GM12875 (cell line): ENCODE data around the gene COL4A4.

ENCODE experiments used
- H3K4me3 ChIP-seq: one replicate; pipeline ENCODE4 v1.5.1; 2011; ENCODE audit warnings: low read depth, low read length, control low read depth
- TF ChIP-seq, protein P1 (sequence below): IDR thresholded peaks from 2 replicates; pipeline ENCODE4 v1.5.1; 2011; ENCODE audit warnings: low read depth, mild to moderate bottlenecking, control low read depth, inconsistent platforms, low read length, moderate library complexity, borderline replicate concordance; ENCODE audit not compliant: insufficient read depth

The COL4A4 gene

DNA sequence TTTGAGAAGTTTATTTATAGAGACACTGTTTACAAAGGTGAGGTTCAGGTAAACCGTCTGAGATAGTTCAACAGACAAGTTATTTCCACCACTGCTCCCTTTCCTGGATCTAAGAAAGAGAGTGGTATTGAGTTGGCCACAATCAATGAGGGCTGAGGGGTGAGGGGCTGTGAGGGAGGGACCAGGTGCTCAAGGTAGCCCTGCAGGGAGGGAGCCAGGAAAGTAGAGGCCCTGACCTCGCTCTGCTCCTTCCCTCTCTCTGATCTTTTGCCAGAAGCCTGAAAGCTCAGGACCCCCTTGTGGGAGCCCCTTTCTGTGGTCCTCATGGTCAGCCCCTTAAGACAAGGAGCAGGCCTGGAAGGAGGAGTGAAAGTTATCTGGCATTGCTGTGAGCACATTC is 30.2 kb upstream of the COL4A4 start:
- TF ChIP-seq, protein P1, sequence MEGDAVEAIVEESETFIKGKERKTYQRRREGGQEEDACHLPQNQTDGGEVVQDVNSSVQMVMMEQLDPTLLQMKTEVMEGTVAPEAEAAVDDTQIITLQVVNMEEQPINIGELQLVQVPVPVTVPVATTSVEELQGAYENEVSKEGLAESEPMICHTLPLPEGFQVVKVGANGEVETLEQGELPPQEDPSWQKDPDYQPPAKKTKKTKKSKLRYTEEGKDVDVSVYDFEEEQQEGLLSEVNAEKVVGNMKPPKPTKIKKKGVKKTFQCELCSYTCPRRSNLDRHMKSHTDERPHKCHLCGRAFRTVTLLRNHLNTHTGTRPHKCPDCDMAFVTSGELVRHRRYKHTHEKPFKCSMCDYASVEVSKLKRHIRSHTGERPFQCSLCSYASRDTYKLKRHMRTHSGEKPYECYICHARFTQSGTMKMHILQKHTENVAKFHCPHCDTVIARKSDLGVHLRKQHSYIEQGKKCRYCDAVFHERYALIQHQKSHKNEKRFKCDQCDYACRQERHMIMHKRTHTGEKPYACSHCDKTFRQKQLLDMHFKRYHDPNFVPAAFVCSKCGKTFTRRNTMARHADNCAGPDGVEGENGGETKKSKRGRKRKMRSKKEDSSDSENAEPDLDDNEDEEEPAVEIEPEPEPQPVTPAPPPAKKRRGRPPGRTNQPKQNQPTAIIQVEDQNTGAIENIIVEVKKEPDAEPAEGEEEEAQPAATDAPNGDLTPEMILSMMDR, result no peak
- H3K4me3 ChIP-seq, result no peak overlapping the region

DNA sequence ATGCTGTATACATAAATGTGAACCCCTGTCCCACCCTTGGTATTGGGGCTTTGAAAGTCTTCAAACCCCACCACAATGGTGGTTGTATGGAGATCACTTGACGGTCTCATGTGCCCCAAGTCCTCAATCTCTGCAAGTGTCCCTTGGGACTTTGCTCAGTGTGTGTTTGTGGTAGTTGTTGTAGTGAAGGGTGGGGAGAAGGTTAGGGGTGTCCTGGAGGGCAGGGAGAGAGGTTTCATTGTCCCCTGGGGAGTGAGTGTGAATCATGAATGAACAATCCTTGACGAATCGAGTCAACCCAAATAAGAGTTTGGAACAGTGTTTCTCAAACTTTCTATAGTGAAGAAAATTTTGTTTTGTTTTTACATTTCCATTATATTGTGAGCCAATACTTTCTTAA is 28.5 kb upstream of the COL4A4 start:
- no peak overlapping the region for H3K4me3 ChIP-seq
- TF ChIP-seq, protein P1, result no peak

DNA sequence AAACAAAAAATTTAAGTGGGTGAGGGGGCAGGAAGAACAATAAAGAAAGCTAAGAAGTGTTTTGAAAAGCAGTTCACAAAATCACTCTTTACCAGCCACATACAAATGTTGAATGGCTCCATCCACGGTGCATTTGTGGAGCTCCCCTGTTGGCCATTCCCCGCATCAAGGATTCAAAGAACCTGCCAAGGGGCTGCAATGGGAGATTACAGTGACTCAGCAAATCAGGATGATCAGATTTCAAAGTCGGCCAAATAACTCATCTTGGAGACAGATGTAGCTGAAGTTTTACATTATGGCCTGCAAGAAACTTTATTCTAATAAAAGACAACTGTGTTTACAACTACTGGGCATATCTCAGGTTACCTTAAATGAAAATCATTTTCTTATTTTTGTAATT is 27.4 kb upstream of the COL4A4 start:
- TF ChIP-seq, protein P1, result no peak

DNA sequence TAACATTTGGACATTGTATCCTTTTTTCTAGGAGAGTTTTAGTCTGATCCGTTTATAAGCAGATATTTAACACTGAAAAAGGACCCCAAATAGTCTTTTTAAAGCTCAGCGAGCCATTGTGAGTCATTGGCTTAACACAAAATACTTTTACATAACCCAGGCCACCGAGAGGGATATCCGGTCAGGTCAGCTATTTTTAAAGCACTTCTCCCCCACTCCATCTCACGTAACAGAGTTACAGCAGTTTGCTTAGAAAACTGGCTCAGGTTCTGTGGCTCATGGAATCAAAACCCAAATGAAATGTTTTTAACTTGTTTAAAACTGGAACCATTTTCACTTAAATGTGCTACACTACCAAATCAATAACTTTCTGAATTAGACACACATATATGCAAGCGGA is 24.3 kb upstream of the COL4A4 start:
- no peak overlapping the region for H3K4me3 ChIP-seq

More for the DNA sequence above, 27.4 kb upstream of the COL4A4 start:
- no peak overlapping the region for H3K4me3 ChIP-seq

DNA sequence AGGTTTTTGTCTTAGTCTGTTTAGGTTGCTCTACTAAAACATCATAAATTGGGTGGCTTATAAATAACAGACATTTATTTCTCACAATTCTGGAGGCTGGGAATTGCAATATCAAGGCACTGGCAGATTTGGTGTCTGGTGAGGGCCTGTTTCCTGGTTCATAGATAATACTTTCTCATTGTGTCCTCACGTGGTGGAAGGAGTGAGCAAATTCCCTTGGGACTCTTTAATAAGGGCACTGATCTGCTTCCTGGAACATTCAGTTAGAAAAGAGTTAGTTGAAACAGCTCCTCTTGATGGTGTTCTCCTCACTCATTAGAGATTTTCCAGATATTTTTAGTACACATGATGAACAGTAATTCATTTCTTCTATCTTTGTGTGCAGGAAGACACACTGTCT is 22.7 kb upstream of the COL4A4 start:
- TF ChIP-seq, protein P1, result no peak

More for the DNA sequence above, 24.3 kb upstream of the COL4A4 start:
- TF ChIP-seq, protein P1, result no peak

DNA sequence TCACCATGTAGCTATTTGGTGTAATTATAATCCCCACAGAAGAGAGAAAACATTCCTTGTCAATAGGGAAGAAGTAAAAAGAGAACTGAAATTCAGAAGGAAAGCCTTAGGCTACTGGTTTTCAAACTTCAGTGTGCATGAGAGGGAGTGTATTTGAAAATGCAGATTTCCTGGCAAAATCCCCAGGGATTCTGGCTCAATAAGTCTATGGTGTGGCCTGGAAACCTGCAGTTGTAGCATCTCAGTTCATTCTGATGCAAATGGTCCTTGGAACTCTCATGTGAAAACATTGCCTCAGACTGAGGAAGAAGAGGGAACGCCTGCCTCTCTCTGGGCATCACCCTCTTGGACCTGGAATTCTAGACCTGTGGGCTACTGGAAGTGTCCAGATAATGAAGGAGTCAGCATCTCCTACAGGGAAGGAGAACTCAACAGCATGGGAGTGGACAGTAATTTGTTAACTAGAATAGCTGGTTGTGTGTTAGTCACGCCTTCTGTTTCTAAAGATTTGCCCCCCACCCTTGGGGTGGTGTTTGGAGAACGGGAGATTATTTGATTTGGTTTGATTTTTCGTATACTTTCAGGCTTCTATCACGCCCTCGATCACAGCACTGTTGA is 21.7 kb upstream of the COL4A4 start:
- TF ChIP-seq, protein P1, result no peak

More for the DNA sequence above, 22.7 kb upstream of the COL4A4 start:
- H3K4me3 ChIP-seq, result no peak overlapping the region

DNA sequence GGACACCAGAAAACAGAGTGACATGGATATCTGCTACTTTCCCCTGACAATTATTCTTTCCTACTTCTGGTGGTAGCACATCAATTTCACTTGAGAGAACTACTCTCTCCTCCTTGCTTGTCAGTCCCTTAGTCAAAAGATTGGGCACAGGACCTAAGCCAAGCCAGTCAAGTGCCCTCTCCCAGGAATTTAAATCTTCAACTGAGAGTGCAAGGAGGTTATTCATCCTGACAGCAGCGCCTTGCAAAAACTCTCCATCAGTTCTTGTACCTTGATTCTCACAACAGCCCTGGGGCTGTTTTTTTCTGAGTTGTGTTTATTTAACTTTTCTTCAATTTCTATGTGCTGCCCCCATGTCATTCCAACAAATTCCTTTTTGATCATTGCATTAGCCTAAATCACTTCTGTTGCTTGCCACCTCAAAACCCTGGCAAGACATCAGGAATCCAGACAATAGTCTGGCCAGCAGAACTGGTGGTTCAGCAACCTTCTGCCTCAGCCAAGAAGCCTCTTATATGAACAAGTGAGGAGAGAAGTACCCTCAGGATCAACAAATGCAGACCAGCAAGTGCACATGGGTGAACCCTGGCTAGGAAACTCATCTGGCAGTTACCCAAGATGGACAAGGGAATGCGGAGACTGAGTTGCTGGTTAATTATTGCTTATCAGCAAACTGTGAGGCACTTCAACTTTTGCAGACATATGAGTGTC is 19.8 kb upstream of the COL4A4 start:
- TF ChIP-seq, protein P1, result no peak

More for the DNA sequence above, 21.7 kb upstream of the COL4A4 start:
- H3K4me3 ChIP-seq, result no peak overlapping the region

More for the DNA sequence above, 19.8 kb upstream of the COL4A4 start:
- H3K4me3 ChIP-seq, result no peak overlapping the region
